MM.1S (cell line): ENCODE data around the gene NFRKB.

Experiments used
- DNase-seq: peaks from one replicate; pipeline ENCODE4 v3.0.0-alpha.2; 2015
- H2AFZ ChIP-seq: fragments of 300-600 bp; sonication (generic); 2 replicates; pipeline ENCODE4 v1.6.0; 2016; ENCODE audit warnings: antibody characterized with exemption, low read length
- H3F3A ChIP-seq: fragments of 300-600 bp; sonication (generic); 2 replicates; pipeline ENCODE4 v1.6.1; 2016; ENCODE audit warnings: mild to moderate bottlenecking, antibody characterized with exemption, low read length, moderate library complexity, mixed read lengths; ENCODE audit not compliant: insufficient read depth
- H3K27ac ChIP-seq: fragments of 300-600 bp; sonication (generic); 2 replicates; pipeline ENCODE4 v1.5.1; 2016; ENCODE audit warnings: mild to moderate bottlenecking, low read length
- H3K27me3 ChIP-seq: fragments of 300-600 bp; sonication (generic); replicated peaks from 2 replicates; pipeline ENCODE4 v1.6.0; 2016; ENCODE audit warnings: low read length; ENCODE audit not compliant: insufficient read depth
- H3K36me3 ChIP-seq: fragments of 300-600 bp; sonication (generic); replicated peaks from 2 replicates; pipeline ENCODE4 v1.6.1; 2016; ENCODE audit warnings: mild to moderate bottlenecking, low read length, mixed read lengths; ENCODE audit not compliant: insufficient read depth
- H3K4me1 ChIP-seq: fragments of 300-600 bp; sonication (generic); 2 replicates; pipeline ENCODE4 v1.6.1; 2016; ENCODE audit warnings: low read length, mixed read lengths
- H3K4me2 ChIP-seq: fragments of 300-600 bp; sonication (generic); 2 replicates; pipeline ENCODE4 v1.6.0; 2016; ENCODE audit warnings: low read depth, low read length
- H3K4me3 ChIP-seq: fragments of 300-600 bp; sonication (generic); 2 replicates; pipeline ENCODE4 v1.5.1; 2016; ENCODE audit warnings: low read length, mixed read lengths
- H3K79me2 ChIP-seq: fragments of 300-600 bp; sonication (generic); 2 replicates; pipeline ENCODE4 v1.6.1; 2016; ENCODE audit warnings: mixed run types, low read length, mixed read lengths
- H3K9ac ChIP-seq: fragments of 300-600 bp; sonication (generic); 2 replicates; pipeline ENCODE4 v1.6.1; 2016; ENCODE audit warnings: low read length, mixed read lengths
- H3K9me2 ChIP-seq: fragments of 300-600 bp; sonication (generic); replicated peaks from 2 replicates; pipeline ENCODE4 v1.6.1; 2016; ENCODE audit warnings: mild to moderate bottlenecking, low read length, mixed read lengths; ENCODE audit not compliant: insufficient read depth
- H3K9me3 ChIP-seq: fragments of 300-600 bp; sonication (generic); replicated peaks from 2 replicates; pipeline ENCODE4 v1.6.1; 2016; ENCODE audit warnings: mild to moderate bottlenecking, low read length, mixed read lengths; ENCODE audit not compliant: insufficient read depth
- H4K20me1 ChIP-seq: fragments of 300-600 bp; sonication (generic); 2 replicates; pipeline ENCODE4 v1.6.1; 2016; ENCODE audit warnings: mild to moderate bottlenecking, low read length, moderate library complexity, mixed read lengths; ENCODE audit not compliant: insufficient read depth
- EZH2 ChIP-seq: fragments of 300-600 bp; sonication (generic); optimal IDR thresholded peaks from 2 replicates; pipeline ENCODE3; 2017; ENCODE audit warnings: low read depth, mild to moderate bottlenecking, antibody characterized with exemption, low read length, mixed read lengths
- EZH2phosphoT487 ChIP-seq: fragments of 300-600 bp; sonication (generic); IDR thresholded peaks from 2 replicates; pipeline ENCODE4 v1.6.1; 2018; ENCODE audit warnings: antibody characterized with exemption, low read length
- TF ChIP-seq, protein P1 (sequence below): fragments of 300-600 bp; sonication (generic); IDR thresholded peaks from 2 replicates; pipeline ENCODE4 v1.5.1; 2016; ENCODE audit warnings: antibody characterized with exemption, low read length, mixed read lengths

Gene NFRKB

GRCh38 chr11:129918361-129918760 is 23.0 kb upstream of the NFRKB start:
- H2AFZ ChIP-seq = no peak overlapping the region
- no peaks in the 10 kb centered on the region; the same call in 1 of the 2 replicates for H3K4me1 ChIP-seq
- no peak overlapping the region for H3K4me2 ChIP-seq
- H3K9me3 ChIP-seq = no peaks in the 10 kb centered on the region
- TF ChIP-seq EZH2phosphoT487 (no peak), EZH2 (no peak)
- TF ChIP-seq, protein P1, sequence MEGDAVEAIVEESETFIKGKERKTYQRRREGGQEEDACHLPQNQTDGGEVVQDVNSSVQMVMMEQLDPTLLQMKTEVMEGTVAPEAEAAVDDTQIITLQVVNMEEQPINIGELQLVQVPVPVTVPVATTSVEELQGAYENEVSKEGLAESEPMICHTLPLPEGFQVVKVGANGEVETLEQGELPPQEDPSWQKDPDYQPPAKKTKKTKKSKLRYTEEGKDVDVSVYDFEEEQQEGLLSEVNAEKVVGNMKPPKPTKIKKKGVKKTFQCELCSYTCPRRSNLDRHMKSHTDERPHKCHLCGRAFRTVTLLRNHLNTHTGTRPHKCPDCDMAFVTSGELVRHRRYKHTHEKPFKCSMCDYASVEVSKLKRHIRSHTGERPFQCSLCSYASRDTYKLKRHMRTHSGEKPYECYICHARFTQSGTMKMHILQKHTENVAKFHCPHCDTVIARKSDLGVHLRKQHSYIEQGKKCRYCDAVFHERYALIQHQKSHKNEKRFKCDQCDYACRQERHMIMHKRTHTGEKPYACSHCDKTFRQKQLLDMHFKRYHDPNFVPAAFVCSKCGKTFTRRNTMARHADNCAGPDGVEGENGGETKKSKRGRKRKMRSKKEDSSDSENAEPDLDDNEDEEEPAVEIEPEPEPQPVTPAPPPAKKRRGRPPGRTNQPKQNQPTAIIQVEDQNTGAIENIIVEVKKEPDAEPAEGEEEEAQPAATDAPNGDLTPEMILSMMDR = no peak
- no peak for DNase-seq
- H3K9ac ChIP-seq = no peak overlapping the region
- no peak overlapping the region for H3K27ac ChIP-seq
- no peaks in the 10 kb centered on the region for H3K9me2 ChIP-seq
- H4K20me1 ChIP-seq = no peaks in the 10 kb centered on the region
- H3K4me3 ChIP-seq = no peak overlapping the region
- no peaks in the 10 kb centered on the region for H3F3A ChIP-seq
- no peaks in the 10 kb centered on the region for H3K36me3 ChIP-seq
- H3K27me3 ChIP-seq = no peaks in the 10 kb centered on the region
- H3K79me2 ChIP-seq = no peaks in the 10 kb centered on the region

DNA sequence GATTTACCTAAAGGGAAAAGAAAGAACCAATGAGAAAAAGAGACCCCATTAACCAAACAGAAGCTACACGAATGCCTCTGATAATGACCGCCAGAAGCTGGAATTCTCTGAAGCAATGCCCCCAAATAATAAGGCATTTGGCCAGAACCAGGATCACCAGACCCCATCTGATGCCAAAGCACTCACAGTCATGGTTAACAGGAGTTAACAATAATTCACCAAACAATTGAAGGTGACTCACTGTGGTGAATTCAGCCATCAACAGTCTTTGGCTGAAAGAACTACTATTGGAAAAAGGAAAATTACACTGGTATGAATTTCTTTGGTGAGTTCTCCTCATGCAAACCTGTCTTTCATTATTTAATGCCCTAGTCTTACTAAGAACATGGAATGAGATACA is 21.9 kb upstream of the NFRKB start:
- TF ChIP-seq EZH2phosphoT487 (no peak), EZH2 (no peak)
- TF ChIP-seq, protein P1 = no peak
- Histone ChIP-seq H3K79me2 (no peaks in the 10 kb centered on the region), H3K9me2 (no peaks in the 10 kb centered on the region), H3F3A (no peaks in the 10 kb centered on the region), H3K9ac (no peak overlapping the region), H3K4me3 (no peak overlapping the region), H3K4me2 (no peak overlapping the region), H4K20me1 (no peaks in the 10 kb centered on the region), H3K27ac (no peak overlapping the region), H3K4me1 (no peaks in the 10 kb centered on the region; the same call in 1 of the 2 replicates), H3K36me3 (no peaks in the 10 kb centered on the region), H3K27me3 (no peaks in the 10 kb centered on the region), H2AFZ (no peak overlapping the region), H3K9me3 (no peaks in the 10 kb centered on the region)
- no peak for DNase-seq

DNA sequence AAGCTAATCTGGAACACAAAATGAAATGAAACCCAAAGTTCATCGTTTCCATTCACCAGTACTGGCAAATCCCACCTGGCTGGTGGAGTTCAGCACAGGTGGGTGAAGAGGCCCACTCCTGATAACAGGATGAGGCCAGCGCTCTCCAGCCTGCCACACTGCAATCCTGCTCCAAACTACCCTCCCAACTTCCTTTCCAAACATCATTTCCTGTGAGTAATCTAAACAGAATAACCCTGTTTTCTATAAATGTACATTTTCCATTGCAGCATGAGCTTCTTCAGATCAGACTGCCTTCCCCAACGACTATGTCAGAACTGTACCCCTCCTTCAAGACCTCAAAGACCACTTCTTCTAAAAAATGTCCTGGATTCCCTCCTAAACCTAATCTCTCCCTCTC is 15.9 kb upstream of the NFRKB start:
- TF ChIP-seq EZH2 (no peak), EZH2phosphoT487 (no peak)
- TF ChIP-seq, protein P1 = no peak
- no peak overlapping the region for H3K27ac ChIP-seq
- H3K4me3 ChIP-seq = no peak overlapping the region
- no peaks in the 10 kb centered on the region for H3K9me3 ChIP-seq
- H3K4me1 ChIP-seq = no peaks in the 10 kb centered on the region
- H3K27me3 ChIP-seq = no peaks in the 10 kb centered on the region
- H3K36me3 ChIP-seq = no peaks in the 10 kb centered on the region
- no peak overlapping the region for H3K9ac ChIP-seq
- H2AFZ ChIP-seq = no peak overlapping the region
- no peaks in the 10 kb centered on the region for H3K9me2 ChIP-seq
- H3K4me2 ChIP-seq = no peak overlapping the region
- H3K79me2 ChIP-seq = no peaks in the 10 kb centered on the region
- H3F3A ChIP-seq = no peaks in the 10 kb centered on the region
- DNase-seq = no peak
- H4K20me1 ChIP-seq = no peaks in the 10 kb centered on the region
